Head of caudate nucleus (tissue), 42 donors: ENCODE results near the gene TOR3A.
A peak's percentile ranks its signal among the peaks of the same experiment; 100 is the strongest.
"Not testable (repeated sequence)": the region's sequence is repeated elsewhere in the genome, so short reads cannot be mapped to it uniquely, and the experiment has no call there.

Experiments used
- DNase-seq, 42 donors: peaks; one replicate each; pipeline versions ENCODE4 v3.0.0 to v3.0.0-alpha.2; 2020 to 2021; ENCODE audit warnings: mixed read lengths in 7 of 42
- intact Hi-C: fragments of 100-400 bp; cut with DNase I; formaldehyde crosslinking; loops from one replicate; pipeline ENCODE4 v1.15.0; 2022

TOR3A gene

DNA sequence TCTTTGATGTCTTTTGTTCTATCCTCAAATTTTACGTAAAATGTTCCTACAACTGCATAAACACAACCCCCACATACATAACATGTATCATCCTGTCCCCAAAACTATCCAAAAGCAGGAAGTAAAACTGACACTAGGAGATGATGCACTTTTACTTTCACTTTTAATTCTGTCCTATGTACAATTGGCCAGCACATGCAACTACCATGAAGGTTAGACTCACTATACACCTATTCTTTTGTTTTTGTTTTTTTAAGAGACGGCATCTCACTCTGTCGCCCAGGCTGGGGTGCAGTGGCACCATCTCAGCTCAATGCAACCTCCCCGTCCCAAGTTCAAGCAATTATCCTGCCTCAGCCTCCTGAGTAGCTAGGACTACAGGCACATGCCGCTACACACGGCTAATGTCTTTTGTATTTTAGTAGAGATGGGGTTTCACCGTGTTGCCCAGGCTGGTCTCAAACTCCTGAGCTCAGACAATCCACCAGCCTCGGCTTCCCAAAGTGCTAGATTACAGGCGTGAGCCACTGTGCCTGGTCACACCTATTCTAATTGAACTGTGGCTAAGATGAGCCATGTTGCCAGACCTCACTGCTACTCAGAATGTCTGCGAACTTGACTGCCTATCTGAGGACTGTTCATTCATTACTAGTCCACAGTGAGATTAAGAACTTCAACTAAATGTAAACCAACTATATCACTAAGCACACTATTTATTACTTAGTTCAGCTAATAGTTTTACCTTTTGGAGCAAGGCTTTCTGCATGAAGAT is 48.0 kb downstream of the TOR3A start:
- intact Hi-C loops = loop anchor here (10.0 kb wide), 1 partner anchor 45 kb away; no protein-coding TSS in a partner anchor
- no peak for DNase-seq

DNA sequence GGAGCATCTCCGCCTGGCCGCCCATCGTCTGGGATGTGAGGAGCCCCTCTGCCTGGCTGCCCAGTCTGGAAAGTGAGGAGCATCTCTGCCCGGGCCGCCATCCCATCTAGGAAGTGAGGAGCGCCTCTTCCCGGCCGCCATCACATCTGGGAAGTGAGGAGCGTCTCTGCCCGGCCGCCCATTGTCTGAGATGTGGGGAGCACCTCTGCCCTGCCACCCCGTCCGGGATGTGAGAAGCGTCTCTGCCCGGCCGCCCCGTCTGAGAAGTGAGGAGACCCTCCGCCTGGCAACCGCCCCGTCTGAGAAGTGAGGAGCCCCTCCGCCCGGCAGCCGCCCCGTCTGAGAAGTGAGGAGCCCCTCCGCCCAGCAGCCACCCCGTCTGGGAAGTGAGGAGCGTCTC is 53.3 kb downstream of the TOR3A start:
- DNase-seq, intact Hi-C loops: not testable (repeated sequence)

DNA sequence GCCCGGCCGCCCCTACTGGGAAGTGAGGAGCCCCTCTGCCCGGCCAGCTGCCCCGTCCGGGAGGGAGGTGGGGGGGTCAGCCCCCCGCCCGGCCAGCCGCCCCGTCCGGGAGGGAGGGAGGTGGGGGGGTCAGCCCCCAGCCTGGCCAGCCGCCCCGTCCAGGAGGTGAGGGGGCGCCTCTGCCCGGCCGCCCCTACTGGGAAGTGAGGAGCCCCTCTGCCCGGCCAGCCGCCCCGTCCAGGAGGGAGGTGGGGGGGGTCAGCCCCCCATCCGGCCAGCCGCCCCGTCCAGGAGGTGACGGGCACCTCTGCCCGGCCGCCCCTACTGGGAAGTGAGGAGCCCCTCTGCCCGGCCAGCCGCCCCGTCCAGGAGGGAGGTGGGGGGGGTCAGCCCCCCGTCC is 53.8 kb downstream of the TOR3A start:
- DNase-seq, intact Hi-C loops: not testable (repeated sequence)

GRCh38 chr1:179137617-179138255 is 55.9 kb downstream of the TOR3A start:
- intact Hi-C loops = no loop called here

DNA sequence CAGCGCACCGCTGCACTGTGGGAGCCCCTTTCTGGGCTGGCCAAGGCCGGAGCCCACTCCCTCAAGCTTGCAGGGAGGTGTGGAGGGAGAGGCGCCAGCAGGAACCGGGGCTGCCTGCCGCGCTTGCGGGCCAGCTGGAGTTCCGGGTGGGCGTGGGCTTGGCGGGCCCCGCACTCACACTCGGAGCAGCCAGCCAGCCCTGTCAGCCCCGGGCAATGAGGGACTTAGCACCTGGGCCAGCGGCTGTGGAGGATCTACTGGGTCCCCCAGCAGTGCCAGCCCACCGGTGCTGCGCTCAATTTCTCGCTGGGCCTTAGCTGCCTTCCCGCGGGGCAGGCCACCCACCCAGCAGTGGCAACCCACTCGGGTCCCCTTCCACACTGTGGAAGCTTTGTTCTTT is 56.9 kb downstream of the TOR3A start:
- intact Hi-C loops, DNase-seq: not testable (repeated sequence)

More at GRCh38 chr1:179137617-179138255, 55.9 kb downstream of the TOR3A start:
- no peak for DNase-seq

- DNase-seq = peak in 13 of 42 donors; percentile 21 to 62 (median 40)
- intact Hi-C loops = no loop called here
Observed at GRCh38 chr1:179141592-179142251, 59.9 kb downstream of the TOR3A start.

DNA sequence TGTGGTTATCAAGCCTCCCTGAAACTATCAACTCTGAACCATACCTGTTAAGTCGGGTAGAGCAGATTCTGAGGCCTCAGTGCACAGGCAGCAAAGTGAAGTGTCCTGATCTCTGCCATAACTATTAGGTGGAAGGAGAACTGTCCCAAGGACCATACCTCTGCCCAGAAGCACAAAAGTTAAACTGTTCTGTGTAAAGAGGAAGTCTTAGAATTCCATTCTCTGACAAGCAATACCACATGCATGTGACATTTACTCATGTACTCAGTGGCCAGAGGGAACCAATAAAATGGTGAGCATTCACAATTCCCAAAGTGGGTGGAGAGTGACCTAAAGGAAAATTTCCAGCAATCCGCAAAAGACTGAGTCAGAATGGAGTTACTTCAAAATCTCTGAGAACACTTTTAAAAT is 61.0 kb downstream of the TOR3A start:
- intact Hi-C loops = no loop called here
- DNase-seq = no peak

DNA sequence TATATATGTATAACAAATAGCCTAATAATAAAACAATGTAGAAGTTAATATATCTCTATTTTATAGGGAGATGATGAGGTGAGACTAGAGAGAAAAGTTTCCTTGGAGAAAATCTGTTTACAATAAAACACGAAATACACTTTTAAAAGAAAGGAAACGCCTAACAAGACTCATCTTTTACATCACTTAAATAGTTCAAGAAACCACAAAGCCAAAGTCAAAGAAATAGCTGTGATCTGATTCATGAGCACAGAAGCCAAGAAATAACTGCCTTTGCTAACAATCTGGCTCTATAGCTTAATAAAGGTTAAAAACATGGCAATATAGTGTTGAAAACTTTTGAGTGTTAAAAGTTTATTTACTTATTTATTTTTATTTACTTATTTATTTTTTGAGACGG is 61.5 kb downstream of the TOR3A start:
- DNase-seq = no peak
- intact Hi-C loops = no loop called here

DNA sequence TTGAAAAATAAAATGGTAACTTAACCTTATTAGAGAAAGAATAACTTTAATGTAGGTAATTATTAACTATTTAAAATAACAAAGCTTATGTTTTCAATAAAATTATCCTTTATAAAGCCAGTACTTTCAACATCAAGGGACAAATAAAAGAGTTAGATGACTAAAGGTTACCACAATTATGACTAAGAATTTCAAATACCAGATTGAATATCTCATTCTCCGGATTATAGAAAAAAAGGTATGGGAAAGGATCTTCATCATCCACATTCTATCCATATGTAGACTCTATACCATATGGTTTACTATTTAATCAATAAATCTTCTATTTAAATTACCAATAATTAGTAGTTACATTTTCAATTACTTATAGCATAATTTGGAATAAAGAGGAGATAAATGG is 62.8 kb downstream of the TOR3A start:
- DNase-seq = no peak
- intact Hi-C loops = no loop called here

- DNase-seq = no peak
- intact Hi-C loops = no loop called here
Observed at GRCh38 chr1:179145521-179145920, 63.7 kb downstream of the TOR3A start.
